HCT116 (cell line): ENCODE results near the gene SLC8A1. TPM values are rescaled to one million over a fixed set of nuclear protein-coding genes. Genes with fewer than 3 reads are reported as not detected.

ENCODE experiments used
- ATAC-seq: fragments of 200-7000 bp; cut with Tn5 transposase; 2 replicates; pipeline ENCODE4 v1.9.1; 2020; ENCODE audit warnings: mild to moderate bottlenecking, moderate library complexity
- BruUV-seq: library from RNA; stranded (reverse); fragments of 400-500 nt; replicated peaks from 2 replicates; lab custom pipeline; 2021; lab: Mats Ljungman, UMichigan
- CTCF ChIA-PET: fragments of 300-600 bp; sonication (Branson Sonifier 250); formaldehyde crosslinking; loops from one replicate; lab custom pipeline; 2021; ENCODE audit warnings: antibody characterized with exemption; lab: Charles Lee
- POLR2A ChIA-PET: fragments of 300-600, 350-600 bp; sonication (Branson Sonifier 250); formaldehyde crosslinking; loops from one replicate; lab custom pipeline; 2021; ENCODE audit warnings: antibody characterized with exemption; lab: Charles Lee
- RAD21 ChIA-PET, 2 experiments: fragments of 300-600 bp; sonication (Branson Sonifier 250); formaldehyde crosslinking; loops; one replicate each; lab custom pipeline; 2023; ENCODE audit warnings: low total read pairs in 2 of 2; ENCODE audit not compliant: uncharacterized antibody in 2 of 2, unreplicated experiment in 2 of 2, low non-redundant PET in 1 of 2; lab: Charles Lee
- DNase-seq: peaks from one replicate; pipeline ENCODE4 v3.0.0-alpha.2; 2010; ENCODE audit warnings: low read depth, low spot score
- H2AFZ ChIP-seq: fragments of 200-600 bp; shearing (Covaris generic), sonication (generic); 2 replicates; pipeline ENCODE4 v1.6.1; 2017; ENCODE audit warnings: low read depth, mixed run types, mixed read lengths, antibody characterized with exemption, low read length; ENCODE audit not compliant: poor library complexity, severe bottlenecking
- H3K27ac ChIP-seq: 2 replicates; pipeline ENCODE4 v1.5.1; 2012; ENCODE audit warnings: low read depth, low read length
- H3K27me3 ChIP-seq: fragments of 200-600 bp; sonication (generic); 2 replicates; pipeline ENCODE4 v1.6.1; 2016; ENCODE audit warnings: mixed run types, low read length, mixed read lengths; ENCODE audit not compliant: insufficient read depth
- H3K36me3 ChIP-seq, 2 experiments: fragments of 200-500 bp in 1 of 2; fragments of 200-600 bp in 1 of 2; sonication (Bioruptor generic) in 1 of 2; sonication (generic) in 1 of 2; 2 replicates each; pipeline versions ENCODE4 v1.5.1 to v1.6.1; 2014 to 2016; ENCODE audit warnings: low read length in 2 of 2, inconsistent platforms in 1 of 2, mixed read lengths in 1 of 2, mixed run types in 1 of 2; ENCODE audit not compliant: insufficient read depth in 2 of 2, control insufficient read depth in 1 of 2
- H3K4me1 ChIP-seq, 2 experiments: fragments of 200-600 bp in 1 of 2; sonication (generic) in 1 of 2; 2 replicates each; pipeline versions ENCODE4 v1.5.1 to v1.6.1; 2012 to 2017; ENCODE audit warnings: low read length in 2 of 2, inconsistent platforms in 1 of 2, mild to moderate bottlenecking in 1 of 2, mixed read lengths in 1 of 2, mixed run types in 1 of 2, moderate library complexity in 1 of 2; ENCODE audit not compliant: insufficient read depth in 2 of 2, control insufficient read depth in 1 of 2
- H3K4me2 ChIP-seq: fragments of 200-600 bp; sonication (generic); 2 replicates; pipeline ENCODE4 v1.6.1; 2017; ENCODE audit warnings: mixed run types, low read length, mixed read lengths
- H3K4me3 ChIP-seq, 2 experiments: fragments of 200-600 bp in 1 of 2; sonication (generic) in 1 of 2; replicated peaks in 1 of 2; 2 replicates each; pipeline ENCODE4 v1.5.1; 2011 to 2016; ENCODE audit warnings: low read length in 2 of 2, control low read depth in 1 of 2, low read depth in 1 of 2, mild to moderate bottlenecking in 1 of 2, mixed read lengths in 1 of 2, mixed run types in 1 of 2
- H3K79me2 ChIP-seq: fragments of 200-600 bp; sonication (generic); 2 replicates; pipeline ENCODE4 v1.6.1; 2017; ENCODE audit warnings: mild to moderate bottlenecking, mixed run types, low read length, moderate library complexity, mixed read lengths; ENCODE audit not compliant: insufficient read depth
- H3K9ac ChIP-seq: fragments of 200-600 bp; sonication (generic); 2 replicates; pipeline ENCODE4 v1.6.1; 2016; ENCODE audit warnings: low read length, mixed read lengths
- H3K9me2 ChIP-seq: fragments of 200-600 bp; sonication (generic), shearing (Covaris generic); 2 replicates; pipeline ENCODE4 v1.6.1; 2017; ENCODE audit warnings: mixed run types, mild to moderate bottlenecking, moderate library complexity; ENCODE audit not compliant: insufficient read depth
- H3K9me3 ChIP-seq, 2 experiments: fragments of 200-500 bp in 1 of 2; fragments of 200-600 bp in 1 of 2; sonication (Bioruptor generic) in 1 of 2; sonication (generic) in 1 of 2; 2 replicates each; pipeline ENCODE4 v1.6.1; 2014 to 2017; ENCODE audit warnings: low read length in 2 of 2, mixed read lengths in 2 of 2, inconsistent platforms in 1 of 2, low read depth in 1 of 2, mild to moderate bottlenecking in 1 of 2, mixed run types in 1 of 2, moderate library complexity in 1 of 2; ENCODE audit not compliant: control insufficient read depth in 1 of 2, insufficient read depth in 1 of 2
- H4K20me1 ChIP-seq: fragments of 200-600 bp; sonication (generic), shearing (Covaris generic); 2 replicates; pipeline ENCODE4 v1.6.1; 2017; ENCODE audit warnings: mixed run types, mild to moderate bottlenecking, moderate library complexity; ENCODE audit not compliant: insufficient read depth
- CEBPB ChIP-seq: IDR thresholded peaks from 2 replicates; pipeline ENCODE4 v1.6.1; 2012; ENCODE audit warnings: low read depth
- EGR1 ChIP-seq: IDR thresholded peaks from 2 replicates; pipeline ENCODE4 v1.6.1; 2012; ENCODE audit warnings: low read depth
- ELF1 ChIP-seq: IDR thresholded peaks from 2 replicates; pipeline ENCODE4 v1.6.1; 2012; ENCODE audit warnings: low read depth, borderline replicate concordance
- EZH2 ChIP-seq: fragments of 200-600 bp; sonication (generic); IDR thresholded peaks from 2 replicates; pipeline ENCODE4 v1.6.1; 2017; ENCODE audit warnings: antibody characterized with exemption, mixed run types
- EZH2phosphoT487 ChIP-seq: fragments of 200-600 bp; IDR thresholded peaks from 2 replicates; pipeline ENCODE4 v1.6.1; 2018; ENCODE audit warnings: antibody characterized with exemption, borderline replicate concordance
- FOSL1 ChIP-seq: IDR thresholded peaks from 2 replicates; pipeline ENCODE4 v1.6.1; 2012; ENCODE audit warnings: low read depth
- JUND ChIP-seq: IDR thresholded peaks from 2 replicates; pipeline ENCODE4 v1.6.1; 2012
- ZFX ChIP-seq: fragments of 450-650 bp; IDR thresholded peaks from 2 replicates; pipeline ENCODE4 v1.6.1; 2017
- intact Hi-C: fragments of 100-400 bp; cut with micrococcal nuclease; formaldehyde crosslinking; loops from 2 replicates; pipeline ENCODE4 v1.10.0; 2022
- total RNA-seq: library from RNA; stranded (reverse); gene quantifications from one replicate; pipeline ENCODE4 v1.2.1, GENCODE V29; 2021; ENCODE audit not compliant: unreplicated experiment
- TF ChIP-seq, protein P1 (sequence below): IDR thresholded peaks from 2 replicates; pipeline ENCODE4 v1.6.1; 2012
- TF ChIP-seq, protein P2 (sequence below): IDR thresholded peaks from 2 replicates; pipeline ENCODE4 v1.6.1; 2012

The SLC8A1 gene
- total RNA-seq, 1 experiment from 2014 or later, result 0.07 TPM

DNA sequence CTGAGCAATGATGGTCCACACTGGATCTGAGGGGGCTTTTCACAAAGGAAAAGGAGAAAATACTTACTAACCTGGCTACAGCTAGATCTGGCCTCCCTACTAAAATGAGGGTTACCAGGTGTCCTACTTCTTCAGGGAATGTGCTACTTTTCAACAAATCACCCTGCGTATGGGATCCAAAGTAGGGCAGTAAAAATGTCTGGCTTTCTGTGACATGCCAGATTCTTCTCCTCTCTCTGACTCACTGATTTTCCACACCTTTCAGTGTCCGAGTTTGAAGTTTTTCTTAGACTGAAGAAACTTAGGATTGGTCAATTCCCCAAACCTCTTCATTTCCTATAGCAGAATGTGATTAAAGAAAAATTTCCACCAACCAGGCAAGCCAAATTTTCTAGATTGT is 71.2 kb downstream of the SLC8A1 start:
- Histone ChIP-seq H4K20me1 (no peaks in the 10 kb centered on the region), H2AFZ (no peak overlapping the region), H3K79me2 (no peaks in the 10 kb centered on the region), H3K27ac (no peak overlapping the region), H3K9ac (no peak overlapping the region), H3K27me3 (no peaks in the 10 kb centered on the region), H3K9me2 (no peaks in the 10 kb centered on the region), H3K4me2 (no peak overlapping the region), H3K36me3 (no peaks in the 10 kb centered on the region), H3K4me1 (no peaks in the 10 kb centered on the region), H3K9me3 (peaks cover 0 to 10% of the 10 kb centered on the region in 2 experiments; a peak in 1 of 4 replicates), H3K4me3 (no peak overlapping the region)
- RAD21 ChIA-PET, result no interaction called here
- POLR2A ChIA-PET, result no interaction called here
- BruUV-seq, result no TSS peak
- intact Hi-C loops, result no loop called here
- DNase-seq (no peak), ATAC-seq (no peak)
- TF ChIP-seq CEBPB (no peak), JUND (no peak), EZH2phosphoT487 (no peak), EGR1 (no peak), EZH2 (no peak), ZFX (no peak)
- TF ChIP-seq, protein P1, sequence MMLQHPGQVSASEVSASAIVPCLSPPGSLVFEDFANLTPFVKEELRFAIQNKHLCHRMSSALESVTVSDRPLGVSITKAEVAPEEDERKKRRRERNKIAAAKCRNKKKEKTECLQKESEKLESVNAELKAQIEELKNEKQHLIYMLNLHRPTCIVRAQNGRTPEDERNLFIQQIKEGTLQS, result no peak
- CTCF ChIA-PET, result no interaction called here

DNA sequence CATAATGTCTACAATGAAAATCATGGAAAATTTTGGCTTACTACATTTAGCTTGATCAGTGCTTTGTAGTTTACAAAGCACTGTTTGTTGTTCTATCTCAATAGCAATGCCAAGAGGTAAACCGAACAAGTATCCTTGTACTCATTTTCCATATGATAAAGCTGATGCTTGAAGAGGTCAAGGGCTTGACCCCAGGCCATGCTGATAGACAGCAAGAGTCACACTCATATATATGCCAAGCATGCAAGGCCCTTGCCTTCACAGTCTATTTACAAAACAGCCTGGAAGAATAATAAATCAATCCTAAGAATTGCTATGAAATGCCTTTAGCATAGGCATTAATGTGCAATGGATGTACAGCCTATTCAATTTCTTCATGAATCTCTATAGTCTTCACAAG is 71.8 kb downstream of the SLC8A1 start:
- CTCF ChIA-PET, result no interaction called here
- no peak for TF ChIP-seq ELF1
- no peak for TF ChIP-seq JUND
- no peak for TF ChIP-seq FOSL1
- TF ChIP-seq, protein P2, sequence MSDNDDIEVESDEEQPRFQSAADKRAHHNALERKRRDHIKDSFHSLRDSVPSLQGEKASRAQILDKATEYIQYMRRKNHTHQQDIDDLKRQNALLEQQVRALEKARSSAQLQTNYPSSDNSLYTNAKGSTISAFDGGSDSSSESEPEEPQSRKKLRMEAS, result no peak
- Histone ChIP-seq H3K27me3 (no peaks in the 10 kb centered on the region), H3K79me2 (no peaks in the 10 kb centered on the region), H3K4me1 (no peaks in the 10 kb centered on the region), H3K36me3 (no peaks in the 10 kb centered on the region), H3K27ac (no peak overlapping the region), H3K9me2 (no peaks in the 10 kb centered on the region), H3K9me3 (peaks cover 0 to 10% of the 10 kb centered on the region in 2 experiments; a peak in 1 of 4 replicates), H3K4me3 (no peak overlapping the region), H3K4me2 (no peak overlapping the region), H4K20me1 (no peaks in the 10 kb centered on the region), H2AFZ (no peak overlapping the region), H3K9ac (no peak overlapping the region)
- intact Hi-C loops, result no loop called here
- RAD21 ChIA-PET, result no interaction called here
- no peak for ATAC-seq
- POLR2A ChIA-PET, result no interaction called here
- no TSS peak for BruUV-seq
- no peak for DNase-seq
